ENCODE data around the gene ZBTB7C. TPM values are rescaled to one million over a fixed set of nuclear protein-coding genes. Genes with fewer than 3 reads are reported as not detected.

Gene ZBTB7C
- total RNA-seq, 3 donors from 2014 or later (not counting 1 experiment from before 2014, with no cell fraction given), result 0.07 TPM; not detected in 2

GRCh38 chr18:48073211-48073930, 335.8 kb downstream of the ZBTB7C start:
- WGBS (ENCODE audit: insufficient coverage), result 84% methylated on average over 15 of the region's 15 CpGs
- TF ChIP-seq, protein P1, sequence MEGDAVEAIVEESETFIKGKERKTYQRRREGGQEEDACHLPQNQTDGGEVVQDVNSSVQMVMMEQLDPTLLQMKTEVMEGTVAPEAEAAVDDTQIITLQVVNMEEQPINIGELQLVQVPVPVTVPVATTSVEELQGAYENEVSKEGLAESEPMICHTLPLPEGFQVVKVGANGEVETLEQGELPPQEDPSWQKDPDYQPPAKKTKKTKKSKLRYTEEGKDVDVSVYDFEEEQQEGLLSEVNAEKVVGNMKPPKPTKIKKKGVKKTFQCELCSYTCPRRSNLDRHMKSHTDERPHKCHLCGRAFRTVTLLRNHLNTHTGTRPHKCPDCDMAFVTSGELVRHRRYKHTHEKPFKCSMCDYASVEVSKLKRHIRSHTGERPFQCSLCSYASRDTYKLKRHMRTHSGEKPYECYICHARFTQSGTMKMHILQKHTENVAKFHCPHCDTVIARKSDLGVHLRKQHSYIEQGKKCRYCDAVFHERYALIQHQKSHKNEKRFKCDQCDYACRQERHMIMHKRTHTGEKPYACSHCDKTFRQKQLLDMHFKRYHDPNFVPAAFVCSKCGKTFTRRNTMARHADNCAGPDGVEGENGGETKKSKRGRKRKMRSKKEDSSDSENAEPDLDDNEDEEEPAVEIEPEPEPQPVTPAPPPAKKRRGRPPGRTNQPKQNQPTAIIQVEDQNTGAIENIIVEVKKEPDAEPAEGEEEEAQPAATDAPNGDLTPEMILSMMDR (IDR thresholded peaks at IDR 0.05), result no peak
- Histone ChIP-seq H3K27ac (ENCODE audit: low read length) (no peak overlapping the region), H3K27me3 (ENCODE audit: control insufficient read depth, insufficient read depth, low read length) (no peaks in the 10 kb centered on the region), H3K36me3 (ENCODE audit: control insufficient read depth, insufficient read depth, low read length) (no peaks in the 10 kb centered on the region), H3K4me3 (ENCODE audit: low read length) (no peak overlapping the region), H3K9me3 (ENCODE audit: control insufficient read depth, insufficient read depth, low read length) (no peaks in the 10 kb centered on the region), H3K4me1 (ENCODE audit: control insufficient read depth, insufficient read depth, low read length) (no peaks in the 10 kb centered on the region)
- DNase-seq, result no peak
- H3K4me3 Mint-ChIP-seq, result no peak overlapping the region
- ATAC-seq, result no peak
- H3K4me1 Mint-ChIP-seq, result no peaks in the 10 kb centered on the region
- H3K27me3 Mint-ChIP-seq (ENCODE audit: low read depth in 2 of 2), result peaks cover 7 to 19% of the 10 kb centered on the region in 2 donors
- H3K9me3 Mint-ChIP-seq, result no peaks in the 10 kb centered on the region
- H3K36me3 Mint-ChIP-seq, result no peaks in the 10 kb centered on the region
- intact Hi-C loops (cut with micrococcal nuclease), result no loop called here
- H3K27ac Mint-ChIP-seq, result no peak overlapping the region

GRCh38 chr18:48072428-48073204, 336.6 kb downstream of the ZBTB7C start:
- DNase-seq (no peak), ATAC-seq (no peak)
- intact Hi-C loops (cut with micrococcal nuclease), result no loop called here
- Histone ChIP-seq H3K4me1 (ENCODE audit: control insufficient read depth, insufficient read depth, low read length) (no peaks in the 10 kb centered on the region), H3K9me3 (ENCODE audit: control insufficient read depth, insufficient read depth, low read length) (no peaks in the 10 kb centered on the region), H3K27ac (ENCODE audit: low read length) (no peak overlapping the region), H3K27me3 (ENCODE audit: control insufficient read depth, insufficient read depth, low read length) (no peaks in the 10 kb centered on the region), H3K36me3 (ENCODE audit: control insufficient read depth, insufficient read depth, low read length) (no peaks in the 10 kb centered on the region), H3K4me3 (ENCODE audit: low read length) (no peak overlapping the region)
- 65% methylated on average over 14 of the region's 18 CpGs for WGBS (ENCODE audit: insufficient coverage)
- Mint-ChIP-seq H3K4me1 (no peaks in the 10 kb centered on the region), H3K9me3 (no peaks in the 10 kb centered on the region), H3K36me3 (no peaks in the 10 kb centered on the region), H3K27ac (no peak overlapping the region), H3K27me3 (ENCODE audit: low read depth in 2 of 2) (peaks cover 7 to 19% of the 10 kb centered on the region in 2 donors), H3K4me3 (no peak overlapping the region)
- TF ChIP-seq, protein P1 (IDR thresholded peaks at IDR 0.05), result no peak

DNA sequence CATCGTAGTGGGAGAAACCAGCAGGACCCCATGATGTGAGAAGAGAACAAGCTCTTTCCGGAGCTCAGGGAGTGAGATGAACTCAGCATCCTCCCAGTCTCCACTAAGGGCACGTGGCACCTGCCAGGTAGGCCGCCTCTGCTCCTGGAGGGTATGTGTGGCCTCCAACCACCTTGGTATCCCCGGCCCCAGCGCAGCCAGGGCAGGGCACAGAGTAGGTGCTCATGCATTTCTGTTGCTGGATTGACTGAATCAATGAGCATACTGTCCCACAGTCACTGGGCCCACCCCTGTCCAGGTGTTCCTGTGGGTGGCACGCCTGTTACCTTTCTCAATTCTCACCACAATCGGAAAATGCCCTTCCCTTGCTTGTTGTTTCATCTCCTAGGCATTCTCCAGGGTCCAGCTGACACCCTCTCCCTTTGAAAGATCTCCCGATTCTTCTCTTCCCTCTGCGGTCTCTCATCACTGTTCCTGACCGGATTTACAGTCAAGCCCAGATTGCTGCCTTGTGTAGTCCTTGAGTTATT, 340.2 kb downstream of the ZBTB7C start:
- TF ChIP-seq, protein P1 (IDR thresholded peaks at IDR 0.05), result no peak
- H3K4me1 Mint-ChIP-seq, result no peaks in the 10 kb centered on the region
- Histone ChIP-seq H3K27ac (ENCODE audit: low read length) (no peak overlapping the region), H3K4me1 (ENCODE audit: control insufficient read depth, insufficient read depth, low read length) (no peaks in the 10 kb centered on the region), H3K9me3 (ENCODE audit: control insufficient read depth, insufficient read depth, low read length) (no peaks in the 10 kb centered on the region), H3K27me3 (ENCODE audit: control insufficient read depth, insufficient read depth, low read length) (no peaks in the 10 kb centered on the region), H3K4me3 (ENCODE audit: low read length) (no peak overlapping the region), H3K36me3 (ENCODE audit: control insufficient read depth, insufficient read depth, low read length) (no peaks in the 10 kb centered on the region)
- H3K36me3 Mint-ChIP-seq, result no peaks in the 10 kb centered on the region
- no peak overlapping the region for H3K27ac Mint-ChIP-seq
- intact Hi-C loops (cut with micrococcal nuclease), result no loop called here
- no peaks in the 10 kb centered on the region for H3K9me3 Mint-ChIP-seq
- WGBS (ENCODE audit: insufficient coverage), result 87% methylated on average over 11 of the region's 11 CpGs
- H3K27me3 Mint-ChIP-seq (ENCODE audit: low read depth in 2 of 2), result peaks cover 13 to 19% of the 10 kb centered on the region in 2 donors
- ATAC-seq (no peak), DNase-seq (no peak)
- no peak overlapping the region for H3K4me3 Mint-ChIP-seq
